HEK293 (cell line): ENCODE measurements around the gene PDCL2.
"Not testable (repeated sequence)": the region's sequence is repeated elsewhere in the genome, so short reads cannot be mapped to it uniquely, and the experiment has no call there.

ENCODE experiments used
- CTCF ChIA-PET: fragments of 350-600 bp; formaldehyde crosslinking; extraction: SDS; loops from one replicate; lab custom pipeline; 2021; ENCODE audit warnings: antibody characterized with exemption; lab: Yijun Ruan, JAX
- POLR2A ChIA-PET: fragments of 300-600 bp; formaldehyde crosslinking; extraction: SDS; loops from one replicate; lab custom pipeline; 2020; ENCODE audit warnings: antibody characterized with exemption, inconsistent platforms; lab: Yijun Ruan, JAX
- H3K27ac ChIP-seq: fragments of 200-500 bp; sonication (Bioruptor generic); 2 replicates; pipeline ENCODE4 v1.5.1; 2014; ENCODE audit warnings: low read depth, low read length, control low read depth, inconsistent platforms; ENCODE audit errors: extremely low read depth
- H3K36me3 ChIP-seq, 2 experiments: fragments of 200-500 bp in 1 of 2; sonication (Bioruptor generic) in 1 of 2; 1 replicate in 1 of 2; 2 replicates in 1 of 2; pipeline ENCODE4 v1.5.1; 2014 to 2017; ENCODE audit warnings: inconsistent platforms in 2 of 2, low read length in 2 of 2; ENCODE audit not compliant: control insufficient read depth in 2 of 2, insufficient read depth in 1 of 2
- H3K4me1 ChIP-seq: fragments of 200-500 bp; sonication (Bioruptor generic); 2 replicates; pipeline ENCODE4 v1.5.1; 2014; ENCODE audit warnings: mild to moderate bottlenecking, low read length, inconsistent platforms; ENCODE audit not compliant: control insufficient read depth, insufficient read depth
- H3K4me3 ChIP-seq: 2 replicates; pipeline ENCODE4 v1.5.1; 2011; ENCODE audit warnings: low read depth, mild to moderate bottlenecking, control low read depth, low read length, moderate library complexity
- H3K9me3 ChIP-seq: fragments of 200-500 bp; sonication (Bioruptor generic); 2 replicates; pipeline ENCODE4 v1.5.1; 2014; ENCODE audit warnings: low read depth, low read length, inconsistent platforms; ENCODE audit not compliant: control insufficient read depth, insufficient read depth
- FEZF1 ChIP-seq: fragments of 450-650 bp; formaldehyde crosslinking; IDR thresholded peaks from 2 replicates; pipeline ENCODE4 v1.5.1; 2016; ENCODE audit warnings: missing biosample characterization, missing genetic modification characterization
- GFI1B ChIP-seq: fragments of 450-650 bp; formaldehyde crosslinking; IDR thresholded peaks from 2 replicates; pipeline ENCODE4 v1.5.1; 2016; ENCODE audit warnings: missing biosample characterization, missing genetic modification characterization
- GLI2 ChIP-seq: fragments of 450-650 bp; formaldehyde crosslinking; IDR thresholded peaks from 2 replicates; pipeline ENCODE4; 2017; ENCODE audit warnings: missing biosample characterization, missing genetic modification characterization, low read depth, borderline replicate concordance
- GLI4 ChIP-seq: fragments of 450-650 bp; formaldehyde crosslinking; IDR thresholded peaks from 2 replicates; pipeline ENCODE4 v1.5.1; 2016; ENCODE audit warnings: missing biosample characterization, missing genetic modification characterization
- HIC1 ChIP-seq: fragments of 450-650 bp; formaldehyde crosslinking; IDR thresholded peaks from 2 replicates; pipeline ENCODE4 v1.5.1; 2016; ENCODE audit warnings: missing biosample characterization, missing genetic modification characterization
- HOXD13 ChIP-seq: sonication (generic); formaldehyde crosslinking; IDR thresholded peaks from 2 replicates; pipeline ENCODE4 v1.8.0; 2022; ENCODE audit warnings: missing genetic modification reagents, borderline replicate concordance
- KLF10 ChIP-seq: fragments of 450-650 bp; IDR thresholded peaks from 2 replicates; pipeline ENCODE4 v1.5.1; 2018; ENCODE audit warnings: missing biosample characterization, mild to moderate bottlenecking, missing genetic modification characterization
- OSR2 ChIP-seq: fragments of 450-650 bp; formaldehyde crosslinking; IDR thresholded peaks from 2 replicates; pipeline ENCODE4 v1.5.1; 2016; ENCODE audit warnings: missing biosample characterization, missing genetic modification characterization
- PRDM6 ChIP-seq: fragments of 450-650 bp; formaldehyde crosslinking; IDR thresholded peaks from 2 replicates; pipeline ENCODE4 v1.5.1; 2017; ENCODE audit warnings: missing biosample characterization, missing genetic modification characterization
- SCRT1 ChIP-seq: fragments of 450-650 bp; formaldehyde crosslinking; IDR thresholded peaks from 2 replicates; pipeline ENCODE4 v1.5.1; 2016; ENCODE audit warnings: missing biosample characterization, missing genetic modification characterization, borderline replicate concordance
- SP7 ChIP-seq: fragments of 450-650 bp; formaldehyde crosslinking; IDR thresholded peaks from 2 replicates; pipeline ENCODE4 v1.5.1; 2016; ENCODE audit warnings: missing biosample characterization, missing genetic modification characterization
- WT1 ChIP-seq: fragments of 450-650 bp; formaldehyde crosslinking; IDR thresholded peaks from 2 replicates; pipeline ENCODE4 v1.5.1; 2016; ENCODE audit warnings: missing biosample characterization, missing genetic modification characterization
- ZFP37 ChIP-seq: fragments of 450-650 bp; formaldehyde crosslinking; IDR thresholded peaks from 2 replicates; pipeline ENCODE4 v1.5.1; 2016; ENCODE audit warnings: missing biosample characterization, missing genetic modification characterization
- ZNF16 ChIP-seq: fragments of 450-650 bp; formaldehyde crosslinking; IDR thresholded peaks from 2 replicates; pipeline ENCODE4 v1.5.1; 2016; ENCODE audit warnings: low read depth, missing biosample characterization, missing genetic modification characterization
- ZNF221 ChIP-seq: fragments of 450-650 bp; formaldehyde crosslinking; IDR thresholded peaks from 2 replicates; pipeline ENCODE4 v1.5.1; 2017; ENCODE audit warnings: missing biosample characterization, missing genetic modification characterization, borderline replicate concordance
- ZNF248 ChIP-seq: fragments of 450-650 bp; formaldehyde crosslinking; IDR thresholded peaks from 2 replicates; pipeline ENCODE4 v1.5.1; 2017; ENCODE audit warnings: missing biosample characterization, missing genetic modification characterization
- ZNF488 ChIP-seq: fragments of 450-650 bp; formaldehyde crosslinking; IDR thresholded peaks from 2 replicates; pipeline ENCODE4 v1.5.1; 2016; ENCODE audit warnings: missing biosample characterization, missing genetic modification characterization
- ZNF629 ChIP-seq: fragments of 450-650 bp; formaldehyde crosslinking; IDR thresholded peaks from 2 replicates; pipeline ENCODE4 v1.5.1; 2017; ENCODE audit warnings: missing biosample characterization, missing genetic modification characterization
- ZNF654 ChIP-seq: fragments of 450-650 bp; formaldehyde crosslinking; IDR thresholded peaks from 2 replicates; pipeline ENCODE4 v1.5.1; 2016; ENCODE audit warnings: low read depth, missing biosample characterization, missing genetic modification characterization
- ZNF660 ChIP-seq: fragments of 450-650 bp; IDR thresholded peaks from 2 replicates; pipeline ENCODE4 v1.5.1; 2018; ENCODE audit warnings: missing biosample characterization, mild to moderate bottlenecking, missing genetic modification characterization
- ZNF664 ChIP-seq: fragments of 450-650 bp; formaldehyde crosslinking; IDR thresholded peaks from 2 replicates; pipeline ENCODE4 v1.5.1; 2016; ENCODE audit warnings: missing biosample characterization, missing genetic modification characterization
- ZNF843 ChIP-seq: fragments of 450-650 bp; formaldehyde crosslinking; IDR thresholded peaks from 2 replicates; pipeline ENCODE4 v1.5.1; 2016; ENCODE audit warnings: missing biosample characterization, missing genetic modification characterization
- ZSCAN30 ChIP-seq: fragments of 450-650 bp; IDR thresholded peaks from 2 replicates; pipeline ENCODE4 v1.5.1; 2018; ENCODE audit warnings: missing biosample characterization, mild to moderate bottlenecking, missing genetic modification characterization, moderate library complexity

PDCL2 gene

GRCh38 chr4:55554453-55555030 is 37.5 kb downstream of the PDCL2 start:
- H3K9me3 ChIP-seq = no peaks in the 10 kb centered on the region
- H3K27ac ChIP-seq = no peak overlapping the region
- no peaks in the 10 kb centered on the region for H3K4me1 ChIP-seq
- CTCF ChIA-PET = interaction anchor here (1.0 kb wide), 1 partner anchor 12 kb away, joined by 6 read pairs; no protein-coding TSS in a partner anchor
- TF ChIP-seq GLI2 (tag by site-specific recombination) (no peak), SCRT1 (no peak), ZNF221 (tag by site-specific recombination) (no peak), ZNF654 (tag by site-specific recombination) (peak; percentile 42)
- no peak overlapping the region for H3K4me3 ChIP-seq
- POLR2A ChIA-PET = no interaction called here
- no peaks in the 10 kb centered on the region for H3K36me3 ChIP-seq

- CTCF ChIA-PET = interaction anchor here (0.6 to 1.1 kb wide), 4 partner anchors 10 to 896 kb away, joined by 3 to 4 read pairs (median 4); no protein-coding TSS in a partner anchor
- no peaks in the 10 kb centered on the region for H3K4me1 ChIP-seq
- H3K27ac ChIP-seq = no peak overlapping the region
- no peaks in the 10 kb centered on the region for H3K9me3 ChIP-seq
- no peak overlapping the region for H3K4me3 ChIP-seq
- no peaks in the 10 kb centered on the region for H3K36me3 ChIP-seq
- TF ChIP-seq GLI4 (tag by site-specific recombination) (no peak), ZNF248 (tag by site-specific recombination) (no peak), ZSCAN30 (tag by site-specific recombination) (no peak)
- POLR2A ChIA-PET = no interaction called here
These were observed 38.4 kb downstream of the PDCL2 start for GRCh38 chr4:55553441-55554201.

- H3K4me3 ChIP-seq, H3K4me1 ChIP-seq, H3K27ac ChIP-seq, H3K36me3 ChIP-seq, H3K9me3 ChIP-seq, POLR2A ChIA-PET, CTCF ChIA-PET: not testable (repeated sequence)
These were observed 40.1 kb downstream of the PDCL2 start for GRCh38 chr4:55551964-55552363.

- no peaks in the 10 kb centered on the region for H3K36me3 ChIP-seq
- POLR2A ChIA-PET = no interaction called here
- no peaks in the 10 kb centered on the region for H3K4me1 ChIP-seq
- H3K4me3 ChIP-seq = no peak overlapping the region
- CTCF ChIA-PET = interaction anchor here (0.7 to 1.3 kb wide), 3 partner anchors 105 to 197 kb away, joined by 3 to 5 read pairs (median 3); no protein-coding TSS in a partner anchor
- H3K9me3 ChIP-seq = no peaks in the 10 kb centered on the region
- no peak overlapping the region for H3K27ac ChIP-seq
- TF ChIP-seq HIC1 (tag by site-specific recombination) = peak; percentile 51; the same call in 1 of the 2 replicates
- no peak for TF ChIP-seq ZNF488 (tag by site-specific recombination)
- 0 out of 2 replicates have a peak, but pooled peaks have one; percentile 31 for TF ChIP-seq ZNF660 (tag by site-specific recombination)
- no peak for TF ChIP-seq KLF10
- TF ChIP-seq PRDM6 (tag by site-specific recombination) = peak; percentile 92
- no peak for TF ChIP-seq ZFP37 (tag by site-specific recombination)
- no peak for TF ChIP-seq WT1 (tag by site-specific recombination)
- TF ChIP-seq OSR2 (tag by site-specific recombination) = peak; percentile 54; the same call in 1 of the 2 replicates
- TF ChIP-seq GFI1B (tag by site-specific recombination) = no peak
- TF ChIP-seq ZNF16 (tag by site-specific recombination) = no peak
- TF ChIP-seq SP7 (tag by site-specific recombination) = peak; percentile 52; the same call in 1 of the 2 replicates
- peak; percentile 82 for TF ChIP-seq ZNF664 (tag by site-specific recombination)
- TF ChIP-seq ZNF843 = peak; percentile 75
- peak; percentile 63; the same call in 1 of the 2 replicates for TF ChIP-seq FEZF1
- TF ChIP-seq ZNF629 (tag by site-specific recombination) = 0 out of 2 replicates have a peak, but pooled peaks have one; percentile 24
- TF ChIP-seq HOXD13 (CRISPR knock-in tag) = 0 out of 2 replicates have a peak, but pooled peaks have one; percentile 28
These were observed 42.2 kb downstream of the PDCL2 start for GRCh38 chr4:55549888-55550287.
